ENCODE measurements around the gene PAX6. TPM values are rescaled to one million over a fixed set of nuclear protein-coding genes. Genes with fewer than 3 reads are reported as not detected.
A peak's percentile ranks its signal among the peaks of the same experiment; 100 is the strongest.

PAX6 gene
- total RNA-seq, 1 experiment from 2014 or later, result 3.3 TPM

DNA sequence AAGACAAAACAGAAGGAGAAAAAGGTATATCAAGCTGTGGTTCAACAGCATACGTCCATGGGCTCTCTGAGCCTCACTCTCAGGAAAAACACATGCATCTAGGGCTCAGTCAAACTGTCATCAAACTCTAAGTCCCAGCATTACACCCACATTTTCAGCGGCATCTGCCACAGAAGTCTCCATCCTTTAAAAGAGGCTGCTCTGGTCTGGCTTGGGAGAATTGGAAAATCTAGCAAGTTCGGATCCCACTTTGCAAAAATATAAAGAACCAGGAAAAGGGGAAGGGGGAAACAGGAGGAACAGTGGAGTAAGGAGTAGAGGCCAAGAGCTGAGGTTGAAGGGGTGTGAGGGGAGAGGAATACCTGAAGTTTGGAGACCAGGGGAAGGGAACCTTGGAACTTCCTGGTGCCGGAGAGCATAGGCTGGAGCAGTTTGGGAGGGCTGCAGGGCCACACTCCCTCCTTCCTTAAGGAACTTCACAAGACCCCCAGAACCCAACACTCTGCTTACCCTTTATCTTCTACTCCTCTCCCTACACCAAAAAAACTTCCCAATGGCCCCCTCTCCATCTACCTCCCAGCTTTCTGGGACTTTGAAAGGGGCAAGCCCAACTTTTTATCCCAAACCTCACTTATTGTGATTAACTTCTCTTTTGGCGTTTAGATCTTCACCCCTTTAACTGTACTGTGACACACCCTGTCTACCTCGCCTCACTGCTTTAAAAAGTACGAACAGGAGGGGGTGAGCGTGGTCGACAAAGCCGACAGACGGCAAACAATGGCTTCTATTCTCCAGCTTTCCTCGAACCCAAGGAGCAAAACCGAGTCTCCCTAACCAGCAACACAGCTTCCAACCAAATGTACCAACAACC lies 4.0 kb downstream of the PAX6 start:
- ATAC-seq (no peak), DNase-seq (ENCODE audit: low spot score) (no peak)
- H3K27me3 Mint-ChIP-seq (ENCODE audit: low read depth), result peaks cover 100% of the 10 kb centered on the region
- peak overlapping the region; percentile 49 for H3K4me3 Mint-ChIP-seq
- no peak overlapping the region for H3K27ac Mint-ChIP-seq
- CTCF ChIA-PET, result interaction anchor here (1.0 to 2.2 kb wide), 3 partner anchors 9 to 151 kb away, joined by 4 to 10 read pairs (median 8); no protein-coding TSS in a partner anchor
- H3K36me3 Mint-ChIP-seq, result no peaks in the 10 kb centered on the region
- H3K4me1 Mint-ChIP-seq, result peaks cover 75% of the 10 kb centered on the region
- POLR2A ChIA-PET, result interaction anchor here (1.0 kb wide), 1 partner anchor 151 kb away, joined by 3 read pairs; no protein-coding TSS in a partner anchor
- TF ChIP-seq CREB1 (CRISPR knock-in tag; IDR thresholded peaks at IDR 0.05) (no peak), ZNF423 (CRISPR knock-in tag; IDR thresholded peaks at IDR 0.05) (no peak), NR1H2 (CRISPR knock-in tag; IDR thresholded peaks at IDR 0.05) (no peak), ZSCAN18 (CRISPR knock-in tag; IDR thresholded peaks at IDR 0.05) (no peak), ATF6 (CRISPR knock-in tag; IDR thresholded peaks at IDR 0.05) (no peak), ZNF138 (CRISPR knock-in tag; conservative IDR thresholded peaks at IDR 0.05) (no peak)
- TF ChIP-seq, protein P1, sequence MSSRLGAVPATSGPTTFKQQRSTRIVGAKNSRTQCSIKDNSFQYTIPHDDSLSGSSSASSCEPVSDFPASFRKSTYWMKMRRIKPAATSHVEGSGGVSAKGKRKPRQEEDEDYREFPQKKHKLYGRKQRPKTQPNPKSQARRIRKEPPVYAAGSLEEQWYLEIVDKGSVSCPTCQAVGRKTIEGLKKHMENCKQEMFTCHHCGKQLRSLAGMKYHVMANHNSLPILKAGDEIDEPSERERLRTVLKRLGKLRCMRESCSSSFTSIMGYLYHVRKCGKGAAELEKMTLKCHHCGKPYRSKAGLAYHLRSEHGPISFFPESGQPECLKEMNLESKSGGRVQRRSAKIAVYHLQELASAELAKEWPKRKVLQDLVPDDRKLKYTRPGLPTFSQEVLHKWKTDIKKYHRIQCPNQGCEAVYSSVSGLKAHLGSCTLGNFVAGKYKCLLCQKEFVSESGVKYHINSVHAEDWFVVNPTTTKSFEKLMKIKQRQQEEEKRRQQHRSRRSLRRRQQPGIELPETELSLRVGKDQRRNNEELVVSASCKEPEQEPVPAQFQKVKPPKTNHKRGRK (CRISPR knock-in tag; IDR thresholded peaks at IDR 0.05; ENCODE audit: borderline replicate concordance), result no peak
- no peaks in the 10 kb centered on the region for H3K9me3 Mint-ChIP-seq

GRCh38 chr11:31806186-31806927 lies 4.8 kb downstream of the PAX6 start:
- Mint-ChIP-seq H3K27ac (no peak overlapping the region), H3K9me3 (no peaks in the 10 kb centered on the region), H3K36me3 (no peaks in the 10 kb centered on the region), H3K4me1 (peaks cover 73% of the 10 kb centered on the region), H3K4me3 (peak overlapping the region; percentile 49), H3K27me3 (ENCODE audit: low read depth) (peaks cover 100% of the 10 kb centered on the region)
- no peak for ATAC-seq
- ChIA-PET CTCF (interaction anchor here (0.7 to 2.2 kb wide), 4 partner anchors 10 to 152 kb away, joined by 3 to 10 read pairs (median 6); no protein-coding TSS in a partner anchor), POLR2A (interaction anchor here (0.8 to 1.0 kb wide), 2 partner anchors 14 to 151 kb away, joined by 3 read pairs; no protein-coding TSS in a partner anchor)
- no peak for DNase-seq (ENCODE audit: low spot score)
- TF ChIP-seq NR3C1 (CRISPR knock-in tag; conservative IDR thresholded peaks at IDR 0.05; ENCODE audit: low read depth) (no peak), ZNF281 (CRISPR knock-in tag; IDR thresholded peaks at IDR 0.05) (no peak), ZNF416 (CRISPR knock-in tag; IDR thresholded peaks at IDR 0.05) (no peak), ZNF138 (CRISPR knock-in tag; conservative IDR thresholded peaks at IDR 0.05) (no peak), FOXP4 (CRISPR knock-in tag; IDR thresholded peaks at IDR 0.05) (no peak), MLX (CRISPR knock-in tag; IDR thresholded peaks at IDR 0.05) (no peak), KAT7 (CRISPR knock-in tag; IDR thresholded peaks at IDR 0.05; ENCODE audit: borderline replicate concordance) (no peak), NFATC4 (CRISPR knock-in tag; IDR thresholded peaks at IDR 0.05) (no peak), ZNF396 (CRISPR knock-in tag; IDR thresholded peaks at IDR 0.05; ENCODE audit: borderline replicate concordance) (no peak), TCF7 (CRISPR knock-in tag; IDR thresholded peaks at IDR 0.05; ENCODE audit: low read depth) (no peak)
- TF ChIP-seq, protein P2, sequence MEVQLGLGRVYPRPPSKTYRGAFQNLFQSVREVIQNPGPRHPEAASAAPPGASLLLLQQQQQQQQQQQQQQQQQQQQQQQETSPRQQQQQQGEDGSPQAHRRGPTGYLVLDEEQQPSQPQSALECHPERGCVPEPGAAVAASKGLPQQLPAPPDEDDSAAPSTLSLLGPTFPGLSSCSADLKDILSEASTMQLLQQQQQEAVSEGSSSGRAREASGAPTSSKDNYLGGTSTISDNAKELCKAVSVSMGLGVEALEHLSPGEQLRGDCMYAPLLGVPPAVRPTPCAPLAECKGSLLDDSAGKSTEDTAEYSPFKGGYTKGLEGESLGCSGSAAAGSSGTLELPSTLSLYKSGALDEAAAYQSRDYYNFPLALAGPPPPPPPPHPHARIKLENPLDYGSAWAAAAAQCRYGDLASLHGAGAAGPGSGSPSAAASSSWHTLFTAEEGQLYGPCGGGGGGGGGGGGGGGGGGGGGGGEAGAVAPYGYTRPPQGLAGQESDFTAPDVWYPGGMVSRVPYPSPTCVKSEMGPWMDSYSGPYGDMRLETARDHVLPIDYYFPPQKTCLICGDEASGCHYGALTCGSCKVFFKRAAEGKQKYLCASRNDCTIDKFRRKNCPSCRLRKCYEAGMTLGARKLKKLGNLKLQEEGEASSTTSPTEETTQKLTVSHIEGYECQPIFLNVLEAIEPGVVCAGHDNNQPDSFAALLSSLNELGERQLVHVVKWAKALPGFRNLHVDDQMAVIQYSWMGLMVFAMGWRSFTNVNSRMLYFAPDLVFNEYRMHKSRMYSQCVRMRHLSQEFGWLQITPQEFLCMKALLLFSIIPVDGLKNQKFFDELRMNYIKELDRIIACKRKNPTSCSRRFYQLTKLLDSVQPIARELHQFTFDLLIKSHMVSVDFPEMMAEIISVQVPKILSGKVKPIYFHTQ (CRISPR knock-in tag; IDR thresholded peaks at IDR 0.05), result no peak

Measured in WTC11 (cell line).